ENCODE data around the gene DNAH3. TPM values are rescaled to one million over a fixed set of nuclear protein-coding genes. Genes with fewer than 3 reads are reported as not detected.
"Not testable (repeated sequence)": the region's sequence is repeated elsewhere in the genome, so short reads cannot be mapped to it uniquely, and the experiment has no call there.

DNAH3 gene
- total and polyA plus RNA-seq, 2 experiments from 2014 or later = not detected

DNA sequence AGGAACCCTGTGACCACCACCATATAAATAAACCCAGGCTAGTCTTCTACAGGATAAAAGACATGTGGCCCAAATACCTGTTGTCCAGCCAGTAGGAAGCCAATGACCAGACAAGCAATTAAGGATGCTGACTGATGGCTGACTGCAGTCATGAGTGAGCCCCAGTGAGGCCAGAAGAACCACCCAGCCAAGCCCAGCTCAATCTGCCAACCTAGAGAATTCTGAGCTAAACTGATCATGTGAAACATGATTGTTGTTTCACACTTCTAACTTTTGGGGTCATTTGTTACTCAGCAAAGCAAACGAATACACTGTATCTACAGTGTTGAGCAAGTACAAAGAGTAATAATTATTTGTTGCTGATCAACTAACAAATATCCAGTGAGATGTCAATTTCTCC lies 86.4 kb downstream of the DNAH3 start:
- Histone ChIP-seq H4K20me1 (ENCODE audit: insufficient read depth) (no peaks in the 10 kb centered on the region), H3K9ac (no peak overlapping the region), H3K4me1 (ENCODE audit: insufficient read depth) (no peaks in the 10 kb centered on the region), H3K79me2 (ENCODE audit: insufficient read depth) (no peaks in the 10 kb centered on the region), H3K36me3 (ENCODE audit: low read depth) (no peaks in the 10 kb centered on the region), H3K4me2 (ENCODE audit: unreplicated experiment) (no peak overlapping the region), H3K9me3 (ENCODE audit: low read depth) (no peaks in the 10 kb centered on the region), H2AFZ (no peak overlapping the region), H3K4me3 (no peak overlapping the region), H3K27me3 (replicated peaks; ENCODE audit: insufficient read depth) (no peaks in the 10 kb centered on the region), H3K9me2 (ENCODE audit: insufficient read depth) (no peaks in the 10 kb centered on the region), H3K27ac (no peak overlapping the region), H3F3A (ENCODE audit: insufficient read depth) (no peaks in the 10 kb centered on the region)
- no peak for DNase-seq
- TF ChIP-seq EZH2 (IDR thresholded peaks at IDR 0.05; ENCODE audit: insufficient read depth, poor library complexity, severe bottlenecking) (no peak), EZH2phosphoT487 (IDR thresholded peaks at IDR 0.05; ENCODE audit: insufficient read depth, low read depth) (no peak)
- in situ Hi-C loops (cut with MboI) = no loop called here
- WGBS, 2 experiments (ENCODE audit: low coverage in 1 of 2, low lambda C conversion rate in 2 of 2, missing lambda C conversion rate in 2 of 2) = 12 to 24% methylated on average over 1 of the region's 1 CpG

DNA sequence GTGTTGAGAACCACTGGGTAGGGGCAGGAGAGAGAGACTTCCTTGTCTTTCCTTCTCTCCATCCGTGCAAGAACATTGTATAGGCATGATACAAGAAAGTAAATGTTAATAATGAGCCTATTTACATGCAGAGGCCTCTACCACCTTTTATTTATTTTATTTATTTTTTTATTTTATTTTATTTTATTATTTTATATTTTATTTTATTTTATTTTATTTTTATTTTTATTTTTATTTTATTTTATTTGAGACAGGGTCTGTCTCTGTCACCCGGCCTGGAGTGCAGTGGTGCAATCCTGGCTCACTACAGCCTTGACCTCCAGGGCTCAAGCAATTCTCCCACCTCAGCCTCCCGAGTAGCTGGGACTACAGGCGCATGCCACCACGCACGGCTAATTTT lies 87.3 kb downstream of the DNAH3 start:
- H3K9me3 ChIP-seq (ENCODE audit: low read depth); H4K20me1 ChIP-seq (ENCODE audit: insufficient read depth); H3K27ac ChIP-seq; in situ Hi-C loops (cut with MboI); H3F3A ChIP-seq (ENCODE audit: insufficient read depth); H3K4me2 ChIP-seq (ENCODE audit: unreplicated experiment); DNase-seq; H3K79me2 ChIP-seq (ENCODE audit: insufficient read depth); H3K4me1 ChIP-seq (ENCODE audit: insufficient read depth); H3K4me3 ChIP-seq; H3K9ac ChIP-seq; H2AFZ ChIP-seq; H3K27me3 ChIP-seq (replicated peaks; ENCODE audit: insufficient read depth); H3K36me3 ChIP-seq (ENCODE audit: low read depth); H3K9me2 ChIP-seq (ENCODE audit: insufficient read depth): not testable (repeated sequence)
- 62 to 72% methylated on average over 6 of the region's 6 CpGs for WGBS, 2 experiments (ENCODE audit: low coverage in 1 of 2, low lambda C conversion rate in 2 of 2, missing lambda C conversion rate in 2 of 2)

DNA sequence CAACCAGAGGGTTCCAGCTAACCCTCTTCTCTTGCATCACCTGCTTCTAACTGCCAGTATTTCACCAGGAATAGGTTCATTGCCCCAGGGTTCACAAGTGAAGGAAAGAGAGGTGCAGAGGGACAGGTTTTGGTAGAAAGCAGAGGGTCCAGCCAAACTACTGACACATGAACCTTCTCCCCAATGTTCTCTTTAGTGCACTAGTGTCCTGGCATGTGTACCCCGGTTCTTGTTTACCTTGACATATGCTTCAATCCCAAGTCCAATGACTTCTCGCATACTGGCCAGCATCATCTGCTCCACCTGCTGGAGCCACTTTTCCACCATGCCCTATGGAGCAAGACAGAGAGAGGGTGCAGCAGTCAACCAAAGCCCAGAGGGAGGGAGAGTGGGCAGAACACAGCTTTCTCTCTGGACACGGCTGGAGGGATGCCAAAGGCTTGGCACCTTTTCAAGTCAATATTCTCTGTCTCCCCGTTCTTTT lies 90.6 kb downstream of the DNAH3 start:
- no peaks in the 10 kb centered on the region for H3K9me2 ChIP-seq (ENCODE audit: insufficient read depth)
- TF ChIP-seq EZH2 (IDR thresholded peaks at IDR 0.05; ENCODE audit: insufficient read depth, poor library complexity, severe bottlenecking) (no peak), EZH2phosphoT487 (IDR thresholded peaks at IDR 0.05; ENCODE audit: insufficient read depth, low read depth) (no peak)
- H4K20me1 ChIP-seq (ENCODE audit: insufficient read depth) = no peaks in the 10 kb centered on the region
- no peaks in the 10 kb centered on the region for H3K4me1 ChIP-seq (ENCODE audit: insufficient read depth)
- H3K27ac ChIP-seq = no peak overlapping the region
- no peak overlapping the region for H2AFZ ChIP-seq
- no peak for DNase-seq
- no peak overlapping the region for H3K4me2 ChIP-seq (ENCODE audit: unreplicated experiment)
- in situ Hi-C loops (cut with MboI) = no loop called here
- no peaks in the 10 kb centered on the region for H3K9me3 ChIP-seq (ENCODE audit: low read depth)
- no peaks in the 10 kb centered on the region; the same call in 1 of the 2 replicates for H3K27me3 ChIP-seq (replicated peaks; ENCODE audit: insufficient read depth)
- no peak overlapping the region for H3K4me3 ChIP-seq
- 50 to 57% methylated on average over 4 of the region's 4 CpGs for WGBS, 2 experiments (ENCODE audit: low coverage in 1 of 2, low lambda C conversion rate in 2 of 2, missing lambda C conversion rate in 2 of 2)
- no peak overlapping the region for H3K9ac ChIP-seq
- H3F3A ChIP-seq (ENCODE audit: insufficient read depth) = no peaks in the 10 kb centered on the region
- no peaks in the 10 kb centered on the region for H3K79me2 ChIP-seq (ENCODE audit: insufficient read depth)
- H3K36me3 ChIP-seq (ENCODE audit: low read depth) = no peaks in the 10 kb centered on the region

DNA sequence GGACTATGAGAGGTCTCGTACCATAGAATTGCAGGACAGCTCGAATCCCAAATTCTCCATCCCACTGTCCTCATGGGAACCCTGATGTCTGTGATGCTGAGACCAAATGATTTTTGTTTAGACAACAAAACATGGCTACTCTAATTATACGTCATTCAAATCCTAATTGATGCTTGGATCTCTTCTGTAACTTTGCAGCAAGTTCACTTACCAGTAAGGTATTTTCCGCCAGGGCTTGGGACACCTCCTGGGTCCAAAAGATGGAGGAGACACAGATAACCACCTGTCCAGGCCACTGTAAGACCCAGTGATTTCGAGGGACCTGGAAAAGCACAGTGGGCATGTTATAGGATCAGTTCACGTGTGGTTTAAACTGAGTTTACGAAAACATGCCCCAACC lies 92.8 kb downstream of the DNAH3 start:
- H3K27me3 ChIP-seq (replicated peaks; ENCODE audit: insufficient read depth) = no peaks in the 10 kb centered on the region; the same call in 1 of the 2 replicates
- no peaks in the 10 kb centered on the region for H3K36me3 ChIP-seq (ENCODE audit: low read depth)
- DNase-seq = no peak
- 51 to 53% methylated on average over 7 of the region's 7 CpGs for WGBS, 2 experiments (ENCODE audit: low coverage in 1 of 2, low lambda C conversion rate in 2 of 2, missing lambda C conversion rate in 2 of 2)
- in situ Hi-C loops (cut with MboI) = no loop called here
- no peaks in the 10 kb centered on the region for H3F3A ChIP-seq (ENCODE audit: insufficient read depth)
- TF ChIP-seq EZH2 (IDR thresholded peaks at IDR 0.05; ENCODE audit: insufficient read depth, poor library complexity, severe bottlenecking) (no peak), EZH2phosphoT487 (IDR thresholded peaks at IDR 0.05; ENCODE audit: insufficient read depth, low read depth) (no peak)
- no peaks in the 10 kb centered on the region for H3K4me1 ChIP-seq (ENCODE audit: insufficient read depth)
- no peaks in the 10 kb centered on the region for H3K79me2 ChIP-seq (ENCODE audit: insufficient read depth)
- no peaks in the 10 kb centered on the region for H3K9me3 ChIP-seq (ENCODE audit: low read depth)
- H3K4me3 ChIP-seq = no peak overlapping the region
- H3K9ac ChIP-seq = no peak overlapping the region
- no peaks in the 10 kb centered on the region for H3K9me2 ChIP-seq (ENCODE audit: insufficient read depth)
- no peak overlapping the region for H3K4me2 ChIP-seq (ENCODE audit: unreplicated experiment)
- no peaks in the 10 kb centered on the region for H4K20me1 ChIP-seq (ENCODE audit: insufficient read depth)
- no peak overlapping the region for H2AFZ ChIP-seq
- H3K27ac ChIP-seq = no peak overlapping the region

DNA sequence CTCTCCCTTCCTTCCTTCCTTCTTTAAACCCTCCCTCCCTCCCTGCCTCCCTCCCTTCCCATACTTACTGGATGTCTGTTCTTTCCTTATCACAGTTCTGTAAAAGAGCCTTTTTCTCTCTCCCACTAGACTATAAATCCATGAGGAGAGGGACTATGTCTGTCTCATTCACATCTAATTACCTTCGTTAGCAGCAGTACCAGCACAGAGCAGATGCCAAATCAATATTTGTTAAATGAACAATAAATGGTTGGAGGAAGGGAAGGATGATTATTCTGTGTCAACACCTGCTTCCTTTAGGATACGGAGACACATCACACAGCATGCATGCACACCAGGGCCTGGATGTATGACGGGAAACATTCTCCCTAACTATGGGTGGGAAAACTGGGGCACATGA lies 94.2 kb downstream of the DNAH3 start:
- no peaks in the 10 kb centered on the region for H4K20me1 ChIP-seq (ENCODE audit: insufficient read depth)
- DNase-seq = no peak
- H3K4me3 ChIP-seq = no peak overlapping the region
- no peaks in the 10 kb centered on the region for H3K36me3 ChIP-seq (ENCODE audit: low read depth)
- no peaks in the 10 kb centered on the region; the same call in 1 of the 2 replicates for H3K27me3 ChIP-seq (replicated peaks; ENCODE audit: insufficient read depth)
- in situ Hi-C loops (cut with MboI) = no loop called here
- no peak for TF ChIP-seq EZH2phosphoT487 (IDR thresholded peaks at IDR 0.05; ENCODE audit: insufficient read depth, low read depth)
- no peaks in the 10 kb centered on the region for H3K79me2 ChIP-seq (ENCODE audit: insufficient read depth)
- no peak overlapping the region for H3K4me2 ChIP-seq (ENCODE audit: unreplicated experiment)
- WGBS, 2 experiments (ENCODE audit: low coverage in 1 of 2, low lambda C conversion rate in 2 of 2, missing lambda C conversion rate in 2 of 2) = 42 to 46% methylated on average over 3 of the region's 3 CpGs
- no peak overlapping the region for H3K9ac ChIP-seq
- no peak overlapping the region for H2AFZ ChIP-seq
- no peak overlapping the region for H3K27ac ChIP-seq
- H3K4me1 ChIP-seq (ENCODE audit: insufficient read depth) = no peaks in the 10 kb centered on the region
- no peaks in the 10 kb centered on the region for H3K9me2 ChIP-seq (ENCODE audit: insufficient read depth)
- no peaks in the 10 kb centered on the region for H3K9me3 ChIP-seq (ENCODE audit: low read depth)
- no peaks in the 10 kb centered on the region for H3F3A ChIP-seq (ENCODE audit: insufficient read depth)

DNA sequence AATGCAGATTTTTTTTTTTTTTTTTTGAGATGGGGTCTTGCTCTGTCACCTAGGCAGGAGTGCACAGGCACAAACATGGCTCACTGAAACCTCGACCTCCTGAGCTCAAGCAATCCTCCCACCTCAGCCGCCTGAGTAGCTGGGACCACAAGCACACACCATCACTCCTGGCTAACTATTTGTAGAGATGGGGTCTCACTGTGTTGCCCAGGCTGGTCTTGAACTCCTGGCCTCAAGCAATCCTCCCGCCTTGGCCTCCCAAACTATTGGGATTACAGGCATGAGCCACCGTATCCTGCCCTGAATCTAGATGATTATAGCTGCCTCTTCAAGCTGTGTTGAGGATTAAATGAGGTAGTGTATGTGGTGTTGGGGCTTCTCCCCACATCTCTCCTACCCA lies 94.9 kb downstream of the DNAH3 start:
- H3K9me3 ChIP-seq (ENCODE audit: low read depth); in situ Hi-C loops (cut with MboI): not testable (repeated sequence)

More for the DNA sequence above, 94.9 kb downstream of the DNAH3 start:
- not testable (repeated sequence) for DNase-seq; H3K9me2 ChIP-seq (ENCODE audit: insufficient read depth); H3K27me3 ChIP-seq (replicated peaks; ENCODE audit: insufficient read depth); H3K27ac ChIP-seq; H3K4me3 ChIP-seq; H3K36me3 ChIP-seq (ENCODE audit: low read depth); H3K79me2 ChIP-seq (ENCODE audit: insufficient read depth); H3K4me2 ChIP-seq (ENCODE audit: unreplicated experiment); H3K4me1 ChIP-seq (ENCODE audit: insufficient read depth); H2AFZ ChIP-seq; H3F3A ChIP-seq (ENCODE audit: insufficient read depth); H3K9ac ChIP-seq; H4K20me1 ChIP-seq (ENCODE audit: insufficient read depth)
- WGBS, 2 experiments (ENCODE audit: low coverage in 1 of 2, low lambda C conversion rate in 2 of 2, missing lambda C conversion rate in 2 of 2) = 44 to 51% methylated on average over 4 of the region's 4 CpGs

All from GM23248 (cell line).